Measurements from ENCODE around the gene FBXO9.

The FBXO9 gene

DNA sequence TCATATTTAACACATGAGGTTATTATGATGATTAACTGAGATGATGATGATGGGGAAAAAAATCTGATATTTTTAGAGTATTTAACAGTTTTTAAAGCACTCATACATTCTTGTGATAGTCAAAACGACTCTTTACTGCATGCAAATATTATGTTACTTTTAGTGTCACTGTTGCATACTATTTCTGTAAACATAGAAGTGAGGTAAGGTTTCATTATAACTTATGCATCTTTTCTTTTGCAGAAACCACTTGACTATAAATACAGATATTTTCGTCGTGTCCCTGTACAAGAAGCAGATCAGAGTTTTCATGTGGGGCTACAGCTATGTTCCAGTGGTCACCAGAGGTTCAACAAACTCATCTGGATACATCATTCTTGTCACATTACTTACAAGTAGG is 30.1 kb downstream of the FBXO9 start:
- DNase-seq (ENCODE audit: low spot score), result no peak

DNA sequence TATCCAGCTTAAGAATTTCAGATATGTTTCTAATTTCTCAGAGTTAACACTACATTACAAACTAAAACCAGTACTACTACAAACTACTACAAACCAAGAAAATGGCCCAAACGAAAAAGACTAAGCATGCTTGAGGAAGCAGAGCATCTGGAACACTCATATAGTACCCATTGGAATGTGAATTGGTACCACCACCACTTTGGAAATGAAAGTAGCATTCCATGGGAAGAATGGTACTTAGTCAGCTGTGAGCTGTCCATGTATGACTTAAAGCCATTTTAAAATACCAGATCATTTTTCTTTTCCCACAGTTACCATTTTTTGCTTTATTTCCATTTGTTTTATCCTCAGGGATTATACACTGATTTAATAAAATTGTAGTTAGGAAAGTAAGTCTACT is 30.5 kb downstream of the FBXO9 start:
- DNase-seq (ENCODE audit: low spot score), result no peak

DNA sequence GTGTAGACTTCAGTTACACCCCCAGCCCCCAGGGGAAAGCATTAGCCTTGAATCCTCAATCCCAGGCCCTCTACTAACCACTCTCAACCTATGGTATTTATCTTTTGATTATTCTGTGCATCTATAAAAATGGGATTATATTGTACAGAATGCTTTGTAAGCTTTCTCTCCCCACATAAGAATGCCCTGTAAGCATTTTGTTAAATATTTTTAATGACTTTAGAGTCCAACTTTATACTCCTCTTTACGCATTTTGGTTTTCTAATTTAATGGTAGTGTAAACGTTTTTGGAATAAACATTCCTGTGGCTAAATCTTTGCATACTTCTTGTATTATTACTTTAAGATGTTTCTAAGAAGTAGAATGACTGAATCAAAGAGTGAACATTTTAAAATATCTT is 35.4 kb downstream of the FBXO9 start:
- DNase-seq (ENCODE audit: low spot score), result no peak

DNA sequence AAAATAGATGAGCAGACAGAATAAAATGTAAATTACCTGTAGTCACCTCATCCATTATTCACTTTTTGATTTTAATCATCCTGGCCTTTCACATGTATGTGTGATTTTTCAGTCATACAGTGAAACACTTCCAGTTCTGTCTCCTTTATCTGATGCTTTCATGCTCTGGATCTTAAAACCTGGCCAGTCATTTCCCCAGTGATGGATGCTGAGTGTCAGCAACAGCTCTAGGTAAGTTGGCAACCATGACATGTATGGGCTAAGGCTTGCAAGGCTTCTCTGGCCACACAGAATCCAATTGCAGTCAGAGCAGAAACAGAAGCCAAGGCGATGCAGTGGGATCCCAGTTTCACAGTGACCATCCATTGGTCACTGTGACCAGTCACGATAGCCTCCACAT is 35.8 kb downstream of the FBXO9 start:
- DNase-seq (ENCODE audit: low spot score), result no peak

DNA sequence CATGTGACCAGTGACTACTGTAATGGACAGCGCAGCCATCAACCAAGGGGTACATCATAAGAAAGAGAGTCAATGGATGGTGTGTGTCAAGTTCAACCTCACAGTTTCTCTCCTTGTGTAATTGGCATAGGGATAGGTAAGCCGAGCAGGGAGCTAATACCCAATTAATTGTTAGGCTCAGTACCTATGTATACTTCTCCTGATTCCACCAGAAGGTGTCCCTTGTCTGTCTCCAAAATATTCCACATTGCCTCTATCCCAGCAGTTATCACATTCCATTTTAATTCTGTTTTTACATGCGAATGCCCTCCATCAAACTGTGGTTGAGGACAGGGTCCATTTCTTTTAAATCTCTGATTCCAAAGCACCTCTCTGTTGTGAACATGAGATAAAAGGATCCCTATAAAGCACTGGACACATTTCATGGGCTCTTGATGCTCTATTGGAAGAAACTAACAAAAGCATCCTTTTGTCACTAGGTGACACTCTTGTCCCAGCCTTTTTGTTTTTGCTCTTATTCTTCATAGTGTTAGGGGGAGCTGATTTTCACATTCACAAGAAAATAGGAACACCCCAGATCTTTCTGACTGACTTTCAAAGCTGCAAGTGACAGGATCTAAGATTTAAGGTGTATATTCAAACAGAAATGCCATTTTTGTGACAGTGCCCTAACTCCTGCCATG is 38.9 kb downstream of the FBXO9 start:
- no peak for DNase-seq (ENCODE audit: low spot score)

DNA sequence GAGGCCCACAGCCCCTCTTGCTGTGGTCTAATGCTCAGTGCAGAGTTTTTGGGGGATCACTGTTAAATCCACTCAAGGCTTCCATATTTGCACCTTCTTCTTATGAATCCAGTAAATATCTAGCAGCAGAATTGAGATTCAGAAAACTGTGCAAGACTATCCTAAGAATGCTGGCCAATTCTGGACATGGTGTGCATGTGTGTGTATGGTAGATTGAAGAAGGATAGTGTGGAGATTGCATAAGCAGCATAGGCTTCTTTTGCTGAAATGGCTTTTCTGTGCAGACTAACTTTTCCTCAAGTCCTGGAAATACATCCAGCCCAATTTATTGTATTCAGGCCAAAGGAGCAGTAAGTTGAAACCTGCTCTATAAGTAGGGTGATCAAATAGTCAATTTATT is 39.7 kb downstream of the FBXO9 start:
- DNase-seq (ENCODE audit: low spot score), result no peak

DNA sequence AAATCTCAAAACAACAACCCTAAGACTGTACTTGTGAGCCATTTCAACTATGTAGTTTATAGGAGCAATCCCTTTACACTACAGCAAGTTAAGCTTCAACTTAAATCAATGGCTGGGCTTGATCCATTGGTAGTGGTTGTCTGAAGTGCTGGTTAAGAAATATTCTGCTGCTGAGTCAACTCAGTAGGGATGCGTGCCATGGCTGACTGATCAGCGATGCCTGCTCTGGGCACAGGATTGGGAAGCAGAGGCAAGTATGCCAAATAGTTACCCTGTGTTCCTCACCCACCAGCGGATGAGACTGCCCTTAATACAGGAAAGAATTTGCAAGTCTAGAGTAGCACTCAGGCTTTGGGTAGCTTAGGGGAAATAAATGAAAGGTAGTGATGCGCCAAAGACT is 41.9 kb downstream of the FBXO9 start:
- DNase-seq (ENCODE audit: low spot score), result no peak

DNA sequence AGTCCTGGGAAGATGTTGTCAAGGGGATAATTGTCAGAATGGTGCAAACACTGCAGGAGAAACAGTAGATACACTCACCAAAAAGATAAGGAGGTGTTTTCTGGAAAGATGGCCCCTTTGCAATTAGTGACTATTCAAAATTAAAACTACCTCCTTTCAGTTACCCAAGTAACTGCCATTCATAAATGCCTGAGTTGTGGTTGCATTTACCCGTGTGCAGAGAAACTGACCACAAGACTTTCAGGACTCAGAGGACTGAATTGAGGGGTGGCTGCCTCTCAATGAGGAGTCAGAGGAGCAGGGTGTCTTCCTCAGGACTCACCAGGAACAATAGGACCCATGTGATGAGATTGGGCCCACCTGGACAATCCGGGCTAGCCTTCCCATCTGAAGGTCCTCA is 44.4 kb downstream of the FBXO9 start:
- DNase-seq (ENCODE audit: low spot score), result no peak

DNA sequence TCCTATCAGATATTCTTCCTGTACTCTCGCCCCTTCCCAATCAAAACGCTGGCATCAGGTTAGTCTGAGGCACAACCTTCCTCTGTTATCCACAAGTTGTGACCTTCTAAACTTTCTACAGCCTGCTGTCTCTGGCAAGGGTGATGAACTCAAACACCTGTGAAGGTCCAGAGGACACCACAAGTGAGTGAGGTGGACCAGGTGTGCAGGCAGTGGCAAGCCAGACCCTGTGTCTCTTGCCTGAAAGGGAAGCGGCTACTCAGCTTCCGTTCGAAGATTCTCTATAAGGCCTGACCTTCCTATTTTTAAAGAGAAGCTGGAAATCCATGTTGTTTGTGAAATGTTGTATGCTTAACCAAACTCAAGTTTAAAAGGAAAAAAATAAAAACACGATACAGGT is 46.7 kb downstream of the FBXO9 start:
- DNase-seq (ENCODE audit: low spot score), result no peak

DNA sequence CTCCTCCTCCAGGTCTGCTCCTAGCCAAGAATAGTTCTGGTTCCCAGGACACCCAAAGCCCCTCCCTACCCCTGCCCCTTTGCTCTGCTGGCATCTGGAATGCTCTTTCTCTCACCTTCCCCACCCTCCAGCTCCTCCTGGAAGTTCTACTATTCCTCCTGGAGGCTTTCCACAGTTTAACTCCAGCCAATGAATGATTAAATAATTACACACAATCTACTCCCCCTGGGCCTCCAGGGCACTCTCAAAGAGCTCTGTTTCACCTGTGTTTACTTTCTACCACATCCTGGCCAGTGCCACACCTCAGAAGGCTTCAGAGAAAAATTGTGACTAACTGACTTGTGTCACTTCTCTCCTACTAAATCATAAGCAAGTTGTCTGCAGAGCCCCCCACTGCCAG is 47.2 kb downstream of the FBXO9 start:
- DNase-seq (ENCODE audit: low spot score), result peak; percentile 73

DNA sequence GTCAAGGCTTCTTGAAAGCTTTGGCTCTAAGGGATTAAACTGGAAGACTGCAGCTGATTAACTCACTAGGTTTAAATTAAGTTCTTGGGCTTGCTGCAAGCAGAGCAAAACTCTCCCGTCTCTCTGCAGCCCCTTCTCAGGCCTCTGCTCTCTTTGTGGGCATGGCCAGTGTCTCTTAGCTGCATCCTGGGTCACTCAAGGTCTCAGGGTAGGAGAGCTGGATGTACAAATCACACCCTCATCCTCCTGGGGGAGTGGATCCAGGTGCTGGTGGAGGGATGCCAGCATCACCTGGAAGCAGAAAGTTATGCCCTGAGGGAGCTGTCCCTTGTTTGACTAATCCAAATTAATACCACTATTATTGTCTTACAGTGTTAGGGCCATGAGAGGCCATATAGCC is 47.7 kb downstream of the FBXO9 start:
- DNase-seq (ENCODE audit: low spot score), result no peak

DNA sequence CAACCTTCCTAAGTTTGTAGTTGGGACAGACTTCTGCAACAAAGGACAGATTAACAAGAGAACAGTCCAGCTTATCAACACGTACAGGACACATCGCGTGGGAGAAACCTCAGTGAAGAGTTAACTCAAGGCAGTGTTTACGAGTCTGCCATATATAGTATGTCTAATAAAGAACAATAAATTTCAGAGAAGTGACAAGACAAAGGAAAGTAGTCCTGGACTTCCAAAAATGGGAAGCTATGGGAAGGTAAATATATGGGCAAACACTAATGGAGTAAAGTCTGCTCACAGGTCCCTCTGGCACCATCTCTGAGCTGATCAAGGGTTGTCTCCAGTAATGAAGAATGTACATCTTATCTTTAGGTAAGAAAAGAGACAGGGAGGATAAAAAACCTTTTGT is 48.5 kb downstream of the FBXO9 start:
- DNase-seq (ENCODE audit: low spot score), result no peak

DNA sequence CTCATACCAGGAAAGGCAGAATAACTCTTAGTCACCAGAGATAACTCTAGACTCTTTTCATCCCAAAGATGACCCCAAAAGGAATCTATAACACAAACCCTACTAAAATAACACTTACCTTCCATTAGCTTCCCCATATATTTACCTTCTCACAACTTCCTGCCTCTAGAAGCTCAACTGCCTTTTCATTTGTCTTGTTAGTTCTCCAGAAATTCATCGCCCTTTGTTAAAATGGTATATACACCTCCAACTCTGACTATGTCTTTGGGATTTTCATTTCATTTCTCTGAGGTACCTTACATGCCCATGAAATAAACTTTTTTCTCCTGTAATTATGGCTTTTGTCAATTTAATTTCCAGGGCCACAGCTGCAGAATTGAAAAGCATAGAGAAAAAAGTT is 49.9 kb downstream of the FBXO9 start:
- no peak for DNase-seq (ENCODE audit: low spot score)

DNA sequence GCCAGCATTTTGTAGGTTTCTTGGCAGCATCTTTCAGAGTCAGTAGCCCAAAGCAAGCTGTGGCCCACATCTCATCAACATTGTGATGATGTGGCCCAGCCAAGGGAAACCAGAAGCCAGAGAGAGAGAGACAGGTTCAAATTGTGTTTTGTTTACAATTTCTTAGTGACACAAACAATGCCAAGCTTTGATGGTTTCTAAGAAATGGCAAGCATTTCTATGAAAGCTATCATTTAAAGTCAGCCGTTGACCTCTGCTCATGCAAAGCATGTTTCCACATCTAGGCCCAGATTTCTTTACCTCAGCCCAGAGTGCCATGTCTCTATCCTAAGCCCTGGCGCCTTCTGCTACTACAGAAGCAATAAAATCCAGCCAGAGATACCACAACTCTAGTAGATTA is 50.5 kb downstream of the FBXO9 start:
- no peak for DNase-seq (ENCODE audit: low spot score)

DNA sequence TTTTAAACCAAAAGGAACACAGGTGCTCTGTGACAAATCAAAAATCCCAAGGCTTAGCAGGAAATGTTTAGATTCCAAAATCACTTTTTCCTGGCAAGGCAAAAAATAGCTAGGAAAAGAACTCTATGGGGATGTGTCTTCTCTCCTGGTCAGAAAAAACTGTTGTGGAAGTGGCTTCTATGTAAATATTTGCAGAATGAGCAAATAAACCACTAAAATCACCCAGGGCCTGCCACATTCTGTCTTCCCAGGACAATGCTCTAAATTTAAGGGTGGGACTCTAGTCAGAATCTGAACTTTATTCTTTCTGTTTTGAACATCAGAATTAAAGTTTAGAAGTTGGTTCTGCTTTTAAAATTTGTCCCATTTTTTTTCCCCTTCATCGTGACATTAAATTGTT is 54.1 kb downstream of the FBXO9 start:
- no peak for DNase-seq (ENCODE audit: low spot score)

DNA sequence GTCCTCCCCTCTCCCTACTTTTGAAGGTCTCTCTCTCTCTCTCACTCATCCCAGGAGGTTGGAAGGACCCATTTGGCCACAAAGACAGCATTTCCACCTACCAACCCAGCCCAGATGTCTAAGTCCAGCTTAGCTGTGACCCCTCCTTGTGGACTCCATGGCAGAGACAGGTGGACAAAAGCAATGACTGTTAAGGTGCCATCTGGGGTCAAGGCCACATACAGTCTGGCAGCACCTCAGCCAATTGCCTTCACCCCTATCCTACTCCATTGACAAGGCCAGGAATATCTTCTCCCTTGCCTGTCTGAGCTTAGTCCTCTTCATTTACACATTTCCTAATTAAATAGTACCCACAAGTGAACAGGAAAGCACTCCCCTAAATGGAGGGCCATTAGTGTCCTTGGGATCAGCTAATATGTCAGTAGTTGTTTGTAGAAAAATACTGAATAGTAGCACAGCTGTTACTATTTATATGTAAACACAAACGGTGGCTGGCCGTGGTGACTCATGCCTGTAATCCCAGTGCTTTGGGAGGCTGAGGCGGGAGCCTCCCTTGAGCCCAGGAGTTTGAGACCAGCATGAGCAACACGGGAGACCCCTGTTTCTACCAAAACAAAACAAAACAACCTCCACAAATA is 54.7 kb downstream of the FBXO9 start:
- peak; percentile 60 for DNase-seq (ENCODE audit: low spot score)

DNA sequence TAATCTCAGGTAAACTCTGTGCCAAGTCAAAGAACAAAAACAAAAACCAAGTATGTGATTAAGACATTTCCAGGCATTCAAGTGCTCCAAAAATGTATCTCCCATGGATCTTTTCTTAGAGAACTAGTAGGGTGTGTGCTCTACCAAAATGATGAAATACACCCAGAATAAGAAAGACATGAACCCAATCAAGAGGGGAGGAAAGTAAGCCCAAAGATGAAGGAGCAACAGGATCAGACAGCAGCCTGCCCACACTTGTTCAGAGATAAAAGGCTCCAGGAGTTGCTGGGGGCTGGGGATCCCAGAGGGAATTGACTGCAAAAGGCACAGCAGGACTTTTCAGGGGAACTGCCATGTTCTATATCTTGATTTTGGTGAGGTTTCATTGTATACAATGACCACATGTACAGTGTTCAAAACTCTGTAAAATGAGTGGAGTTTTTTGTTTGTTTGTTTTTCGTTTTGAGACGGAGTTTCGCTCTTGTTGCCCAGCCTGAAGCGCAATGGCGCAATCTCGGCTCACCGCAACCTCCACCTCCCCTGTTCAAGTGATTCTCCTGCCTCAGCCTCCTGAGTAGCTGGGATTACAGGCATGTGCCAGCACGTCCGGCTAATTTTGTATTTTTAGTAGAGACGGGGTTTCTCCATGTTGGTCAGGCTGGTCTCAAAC is 59.1 kb downstream of the FBXO9 start:
- DNase-seq (ENCODE audit: low spot score), result no peak

DNA sequence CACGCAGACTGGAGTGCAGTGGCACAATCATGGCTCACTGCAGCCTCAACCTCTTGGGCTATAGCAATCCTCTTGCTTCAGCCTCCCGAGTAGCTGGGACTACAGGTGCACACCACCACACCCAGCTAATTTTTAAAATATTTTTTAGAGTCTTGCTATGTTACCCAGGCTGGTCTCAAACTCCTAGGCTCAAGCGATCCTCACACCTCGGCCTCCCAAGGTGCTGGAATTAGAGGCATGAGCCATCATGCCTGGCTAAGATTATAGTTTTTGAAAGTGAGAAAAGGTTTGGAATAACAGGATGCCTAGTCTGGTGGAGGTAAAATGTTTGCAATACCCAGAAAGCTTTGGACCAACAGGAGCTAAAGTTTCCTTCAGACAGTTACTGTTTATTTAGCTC is 60.1 kb downstream of the FBXO9 start:
- DNase-seq (ENCODE audit: low spot score), result no peak

DNA sequence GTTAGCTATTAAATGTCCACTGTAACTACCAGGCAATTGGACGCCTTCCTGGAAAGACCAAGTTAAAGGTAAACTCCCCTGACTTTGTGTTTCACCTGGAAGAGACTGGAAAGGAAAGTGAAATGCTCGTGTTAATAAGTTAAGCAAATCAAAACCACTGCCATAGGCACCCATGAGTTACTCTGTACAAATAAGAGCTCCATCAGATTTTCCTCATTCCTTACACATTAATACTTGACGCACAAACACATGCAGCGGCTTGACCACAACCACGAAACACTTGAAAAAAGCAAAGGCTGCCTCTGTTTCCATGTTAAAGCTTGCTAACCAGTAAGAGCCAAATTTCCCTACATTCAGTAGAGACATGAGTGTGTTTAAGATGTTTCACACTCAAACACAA is 63.6 kb downstream of the FBXO9 start:
- no peak for DNase-seq (ENCODE audit: low spot score)

DNA sequence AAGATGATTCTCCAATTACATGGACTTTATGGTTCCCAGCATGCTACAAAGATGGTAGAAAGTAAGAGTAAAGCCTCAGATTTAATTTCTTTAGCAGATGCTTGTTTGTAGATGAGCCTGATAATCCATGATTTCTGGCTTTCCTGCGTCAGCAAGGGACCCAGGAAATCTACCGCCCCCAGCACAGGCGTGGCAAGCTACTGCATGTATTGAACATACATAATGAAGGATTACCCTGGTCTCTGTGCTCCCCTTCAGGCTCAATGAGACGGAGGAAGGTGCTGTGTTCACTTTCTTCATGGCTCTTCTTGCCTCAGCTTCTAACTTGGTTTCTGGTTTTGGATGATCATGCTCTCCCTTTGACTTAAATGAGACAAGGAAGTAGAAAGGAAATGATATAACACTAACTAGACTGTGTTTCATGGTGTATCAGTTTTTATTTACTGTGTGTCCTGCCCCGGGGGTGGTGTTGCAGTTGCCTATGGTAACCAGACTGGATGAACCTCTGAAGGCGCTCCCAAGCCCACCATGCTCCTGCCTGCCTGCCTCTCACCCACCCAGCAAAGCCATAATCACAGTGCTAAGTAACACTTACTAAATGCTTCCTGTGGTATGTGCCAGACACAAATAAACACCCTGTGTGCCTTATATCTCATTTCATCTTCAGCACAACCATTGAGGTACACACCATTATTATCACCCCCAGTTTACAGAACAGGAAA is 65.5 kb downstream of the FBXO9 start:
- DNase-seq (ENCODE audit: low spot score), result no peak

DNA sequence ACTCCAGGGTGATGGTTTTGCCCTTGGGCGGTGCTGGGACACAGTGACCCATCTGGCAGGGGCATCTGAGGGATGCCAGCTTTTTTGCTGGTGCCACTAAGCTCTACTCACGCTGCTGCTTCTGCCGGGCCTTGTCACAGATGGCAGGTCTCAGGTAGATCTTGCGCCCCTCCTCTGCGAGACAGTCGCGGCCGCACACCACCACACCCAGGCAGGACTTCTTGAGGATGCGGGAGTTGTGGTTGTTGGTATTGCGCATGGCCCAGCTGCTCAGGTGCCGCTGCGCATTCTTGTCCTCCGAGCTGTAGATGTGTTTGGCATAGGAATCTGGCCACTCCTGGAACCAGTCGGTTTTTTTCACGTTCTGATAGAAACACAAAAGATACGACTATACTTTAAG is 68.8 kb downstream of the FBXO9 start:
- DNase-seq (ENCODE audit: low spot score), result no peak

DNA sequence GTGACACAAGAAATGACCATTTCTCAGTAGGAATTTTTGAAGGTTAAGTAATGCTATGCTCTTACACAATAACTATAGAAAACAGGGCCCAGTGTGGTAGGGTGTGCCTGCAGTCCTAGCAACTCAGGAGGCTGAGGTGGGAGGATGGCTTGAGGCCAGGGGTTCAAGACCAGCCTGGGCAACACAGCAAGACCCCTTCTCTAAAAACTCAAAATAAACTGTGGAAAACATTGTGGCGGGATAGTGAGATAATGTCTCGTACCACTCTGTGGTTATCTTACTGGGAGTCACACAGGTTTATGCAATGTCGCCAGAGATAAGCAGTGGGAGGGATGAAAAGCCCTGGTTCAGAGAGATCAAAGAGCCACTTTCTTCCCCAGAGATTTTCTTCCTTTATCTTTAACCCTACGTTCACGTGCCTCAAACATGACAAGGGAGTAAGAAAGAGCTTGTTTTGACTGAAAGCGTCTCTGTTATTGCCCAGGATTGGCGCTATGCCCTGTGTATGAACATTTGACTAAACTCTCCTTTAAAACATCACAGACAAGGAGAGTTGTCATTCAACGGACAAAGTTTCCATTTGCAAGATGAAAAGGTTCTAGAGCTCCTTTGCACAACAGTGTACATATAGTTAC is 69.5 kb downstream of the FBXO9 start:
- no peak for DNase-seq (ENCODE audit: low spot score)

Measured in LoVo (cell line).